ENCODE data around the gene ALS2CL.

DNA sequence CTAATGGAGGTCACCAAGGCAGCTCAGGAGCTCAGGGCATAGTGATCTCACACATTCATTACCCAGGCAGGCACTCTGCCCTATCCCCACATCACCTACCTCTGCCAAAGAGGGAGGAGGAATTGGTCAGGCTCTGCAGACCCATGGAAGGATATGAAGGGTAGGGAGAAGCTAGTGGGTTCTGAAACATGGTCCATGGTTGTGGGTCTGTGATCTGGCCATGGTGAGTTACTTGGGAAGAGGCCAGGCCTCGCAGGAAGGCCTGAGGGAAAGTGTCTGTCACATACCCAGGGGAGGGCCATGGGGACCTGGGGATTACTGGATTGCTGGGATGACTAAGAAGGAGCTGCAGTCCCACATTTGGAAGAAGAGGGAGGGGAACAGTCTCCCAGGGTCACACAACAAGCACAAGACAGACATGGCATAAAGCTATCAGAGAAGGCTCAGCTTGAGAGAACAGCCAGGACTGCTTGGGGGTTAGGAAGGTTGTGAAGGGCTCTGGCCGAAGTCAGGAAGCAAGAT lies 25.6 kb upstream of the ALS2CL start:
- TF ChIP-seq EZH2 (IDR thresholded peaks at IDR 0.05; ENCODE audit: insufficient read depth, low read length) = no peak
- TF ChIP-seq, protein P1, sequence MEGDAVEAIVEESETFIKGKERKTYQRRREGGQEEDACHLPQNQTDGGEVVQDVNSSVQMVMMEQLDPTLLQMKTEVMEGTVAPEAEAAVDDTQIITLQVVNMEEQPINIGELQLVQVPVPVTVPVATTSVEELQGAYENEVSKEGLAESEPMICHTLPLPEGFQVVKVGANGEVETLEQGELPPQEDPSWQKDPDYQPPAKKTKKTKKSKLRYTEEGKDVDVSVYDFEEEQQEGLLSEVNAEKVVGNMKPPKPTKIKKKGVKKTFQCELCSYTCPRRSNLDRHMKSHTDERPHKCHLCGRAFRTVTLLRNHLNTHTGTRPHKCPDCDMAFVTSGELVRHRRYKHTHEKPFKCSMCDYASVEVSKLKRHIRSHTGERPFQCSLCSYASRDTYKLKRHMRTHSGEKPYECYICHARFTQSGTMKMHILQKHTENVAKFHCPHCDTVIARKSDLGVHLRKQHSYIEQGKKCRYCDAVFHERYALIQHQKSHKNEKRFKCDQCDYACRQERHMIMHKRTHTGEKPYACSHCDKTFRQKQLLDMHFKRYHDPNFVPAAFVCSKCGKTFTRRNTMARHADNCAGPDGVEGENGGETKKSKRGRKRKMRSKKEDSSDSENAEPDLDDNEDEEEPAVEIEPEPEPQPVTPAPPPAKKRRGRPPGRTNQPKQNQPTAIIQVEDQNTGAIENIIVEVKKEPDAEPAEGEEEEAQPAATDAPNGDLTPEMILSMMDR (IDR thresholded peaks at IDR 0.05; ENCODE audit: insufficient read depth, low read depth, low read length) = no peak

Measured in astrocyte (in vitro differentiated cells and primary cell).